ENCODE results near the gene EPGN.

The EPGN gene, protein sequence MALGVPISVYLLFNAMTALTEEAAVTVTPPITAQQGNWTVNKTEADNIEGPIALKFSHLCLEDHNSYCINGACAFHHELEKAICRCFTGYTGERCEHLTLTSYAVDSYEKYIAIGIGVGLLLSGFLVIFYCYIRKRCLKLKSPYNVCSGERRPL

GRCh38 chr4:74308215-74308614, at the start of gene EPGN:
Gene EPGN, plus strand, starts transcription at chr4:74308470. Its CDS starts 64 bp downstream, at chr4:74308534.
- no peak for DNase-seq (ENCODE audit: low read depth)

GRCh38 chr4:74258963-74259362, 49.3 kb upstream of the EPGN start:
- DNase-seq (ENCODE audit: low read depth): no peak

DNA sequence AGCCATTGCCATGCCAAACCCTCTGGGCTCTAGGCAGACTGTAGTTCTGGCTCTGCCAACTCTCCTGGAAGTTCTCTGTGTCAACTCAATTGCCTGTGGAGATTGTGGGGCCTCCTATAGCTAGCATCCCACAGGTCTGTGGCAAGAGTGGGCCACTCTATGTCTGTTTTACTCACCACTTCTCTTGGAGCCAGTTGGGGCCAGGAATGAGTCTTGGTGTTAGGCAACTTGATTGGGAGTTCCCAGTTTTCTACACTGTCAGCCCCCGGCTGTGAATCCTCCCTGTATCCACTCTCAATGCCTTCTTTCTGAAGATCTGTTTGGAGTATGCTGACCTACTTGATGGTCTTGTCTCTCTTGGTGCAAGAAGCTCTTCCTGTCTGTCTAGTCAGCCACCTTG, 48.2 kb upstream of the EPGN start:
- no peak for DNase-seq (ENCODE audit: low read depth)

- no peak for DNase-seq (ENCODE audit: low read depth)
These were observed 45.7 kb upstream of the EPGN start for GRCh38 chr4:74262522-74262921.

- no peak for DNase-seq (ENCODE audit: low read depth)
These were observed 44.7 kb upstream of the EPGN start for GRCh38 chr4:74263551-74263950.

DNA sequence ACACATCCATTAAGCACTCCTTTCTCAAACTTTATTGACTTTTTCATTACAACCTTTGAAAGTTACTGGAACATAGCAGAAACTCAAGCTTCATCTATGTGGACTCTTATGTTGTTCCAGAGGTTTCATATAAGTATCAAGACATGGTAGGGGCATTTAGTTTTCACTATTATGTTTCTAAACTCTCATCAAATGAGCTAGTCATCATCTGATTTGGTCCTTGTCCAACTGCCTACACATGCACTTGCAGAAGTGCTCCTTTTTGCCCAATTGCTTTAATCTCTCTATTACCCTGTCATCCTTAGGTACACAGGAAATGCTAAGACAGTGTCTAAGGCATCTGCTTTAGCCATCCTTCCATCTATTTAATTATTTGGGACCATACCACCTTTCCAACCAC, 42.2 kb upstream of the EPGN start:
- no peak for DNase-seq (ENCODE audit: low read depth)

- DNase-seq (ENCODE audit: low read depth): no peak
These were observed 40.2 kb upstream of the EPGN start for GRCh38 chr4:74267998-74268606.

GRCh38 chr4:74268643-74269042, 39.6 kb upstream of the EPGN start:
- DNase-seq (ENCODE audit: low read depth): no peak

- DNase-seq (ENCODE audit: low read depth): no peak
These were observed 29.8 kb upstream of the EPGN start for GRCh38 chr4:74278490-74278889.

GRCh38 chr4:74279716-74280115, 28.6 kb upstream of the EPGN start:
- DNase-seq (ENCODE audit: low read depth): no peak

DNA sequence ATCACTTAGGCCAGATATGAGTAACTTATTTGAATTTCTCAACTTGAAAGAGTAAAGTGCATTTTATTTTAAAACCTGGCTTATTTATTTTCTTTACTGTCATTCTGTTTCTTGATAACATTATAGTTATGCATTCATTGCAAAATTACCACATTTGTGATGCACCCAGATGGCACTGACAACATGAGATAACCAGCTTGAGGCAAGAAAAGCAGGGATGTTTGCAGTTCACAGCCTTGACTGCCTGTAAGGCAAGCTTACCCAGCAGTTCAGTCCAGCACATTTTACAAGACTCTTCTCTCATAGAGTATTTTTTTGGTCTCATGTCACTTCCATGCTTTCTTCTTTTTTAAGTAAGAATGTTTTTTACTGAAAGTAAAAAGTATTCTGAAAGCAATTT, 25.3 kb upstream of the EPGN start:
- DNase-seq (ENCODE audit: low read depth): no peak

DNA sequence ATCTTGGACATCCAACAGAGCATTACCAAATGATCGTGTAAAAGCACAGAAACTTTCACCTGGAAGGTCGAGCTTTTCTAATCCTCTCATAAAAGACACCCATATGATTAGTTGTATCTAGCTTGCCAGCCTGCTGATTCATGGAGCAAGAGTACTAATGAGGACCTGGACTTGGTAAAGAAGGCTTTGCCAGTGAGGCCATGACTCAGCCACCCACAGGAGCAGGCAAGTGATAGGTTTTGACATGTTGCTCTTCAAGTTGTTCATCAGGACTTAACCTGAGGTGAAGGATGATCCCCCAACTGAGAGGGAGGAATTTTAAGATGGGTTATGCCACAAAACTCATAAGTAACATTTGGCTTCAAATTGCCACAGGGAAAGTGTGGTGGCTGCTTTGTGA, 24.7 kb upstream of the EPGN start:
- no peak for DNase-seq (ENCODE audit: low read depth)

DNA sequence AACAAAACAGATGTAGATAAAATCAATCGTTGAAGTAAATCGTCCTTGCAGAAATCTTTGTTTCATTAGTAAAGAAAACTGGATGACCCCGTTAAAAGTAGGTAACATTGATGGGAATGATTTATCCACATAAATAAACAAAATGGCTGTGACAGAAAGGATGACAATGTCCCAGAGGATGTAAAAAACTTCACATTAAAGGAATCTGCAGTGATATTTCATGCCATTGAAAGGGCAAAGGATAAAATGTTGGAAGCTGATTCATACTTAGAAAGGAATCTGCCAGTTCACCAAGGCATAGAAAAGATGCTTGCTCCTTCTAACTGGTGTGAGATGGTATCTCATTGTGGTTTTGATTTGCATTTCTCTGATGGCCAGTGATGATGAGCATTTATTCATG, 24.2 kb upstream of the EPGN start:
- DNase-seq (ENCODE audit: low read depth): no peak

- DNase-seq (ENCODE audit: low read depth): no peak
These were observed 21.1 kb upstream of the EPGN start for GRCh38 chr4:74287164-74287563.

DNA sequence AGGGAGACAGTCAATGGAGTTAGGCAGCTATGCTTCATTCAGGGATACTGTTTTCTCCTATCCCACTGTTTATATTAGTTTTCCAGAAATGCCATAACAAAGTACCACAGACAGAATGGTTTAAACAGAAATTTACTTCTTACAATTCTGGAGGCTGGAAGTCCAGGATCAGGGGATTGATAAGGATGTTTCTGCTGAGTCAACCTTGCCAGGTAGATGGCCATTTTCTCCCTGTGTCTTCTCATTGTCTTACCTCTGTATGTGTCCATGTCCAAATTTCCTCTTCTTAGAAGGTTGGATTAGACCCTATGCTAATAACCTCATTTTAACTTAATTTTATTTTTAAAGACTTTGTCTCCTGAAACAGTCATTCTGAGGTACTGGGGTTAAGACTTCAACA, 20.5 kb upstream of the EPGN start:
- no peak for DNase-seq (ENCODE audit: low read depth)

- no peak for DNase-seq (ENCODE audit: low read depth)
These were observed 16.8 kb upstream of the EPGN start for GRCh38 chr4:74291471-74291870.

DNA sequence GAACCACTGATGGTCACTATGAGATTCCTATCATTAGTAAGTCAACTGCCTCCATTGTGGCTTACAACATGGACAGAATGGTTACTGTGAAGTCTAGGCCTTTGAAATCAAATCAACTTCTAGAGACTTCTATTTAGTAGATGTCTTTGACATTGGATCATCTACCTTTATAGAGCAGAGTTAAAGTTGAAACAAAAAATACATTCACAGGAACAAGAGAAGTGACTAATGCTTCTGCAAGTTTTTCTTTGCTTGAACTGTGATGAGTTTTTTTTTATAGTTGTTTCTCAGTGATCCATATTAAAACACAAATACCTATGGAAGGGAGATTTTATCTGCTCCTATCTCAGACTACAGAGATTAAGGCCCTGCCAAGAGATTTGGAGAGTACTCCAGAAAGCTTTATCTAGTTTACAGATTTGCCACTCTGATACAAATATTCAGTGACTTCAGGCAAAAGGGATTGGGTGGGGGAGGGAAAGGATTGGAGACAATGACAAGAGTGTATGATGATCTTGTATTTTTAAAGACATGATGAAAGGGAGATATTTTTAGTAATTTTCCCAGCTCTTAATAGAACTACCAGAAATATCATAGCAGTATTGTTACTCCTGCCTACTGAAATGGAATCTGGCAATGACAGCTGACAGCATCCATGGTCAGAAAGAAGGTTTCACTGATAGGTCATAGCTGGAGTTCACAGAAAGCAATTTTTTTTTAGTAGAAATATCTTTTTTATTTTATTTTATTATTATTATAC, 16.0 kb upstream of the EPGN start:
- no peak for DNase-seq (ENCODE audit: low read depth)

DNA sequence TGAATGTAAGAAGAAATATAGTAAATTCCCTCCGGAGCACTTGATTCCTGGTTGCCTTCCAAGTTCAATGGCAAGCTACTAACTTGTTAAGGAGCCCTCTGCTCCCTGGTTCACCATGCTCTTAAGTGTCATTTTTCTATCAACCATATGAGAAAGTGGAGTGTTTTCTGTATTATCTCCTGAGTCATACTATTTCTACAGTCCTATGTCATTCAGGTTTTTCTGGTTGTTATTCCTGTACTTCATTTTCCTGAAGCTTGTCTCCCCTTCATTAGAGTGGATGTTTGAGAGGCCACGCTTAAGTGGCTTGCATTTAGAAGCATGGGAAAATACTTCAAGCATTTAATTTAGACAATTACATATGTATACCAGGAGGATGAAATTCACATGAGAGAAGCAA, 14.7 kb upstream of the EPGN start:
- DNase-seq (ENCODE audit: low read depth): no peak

DNA sequence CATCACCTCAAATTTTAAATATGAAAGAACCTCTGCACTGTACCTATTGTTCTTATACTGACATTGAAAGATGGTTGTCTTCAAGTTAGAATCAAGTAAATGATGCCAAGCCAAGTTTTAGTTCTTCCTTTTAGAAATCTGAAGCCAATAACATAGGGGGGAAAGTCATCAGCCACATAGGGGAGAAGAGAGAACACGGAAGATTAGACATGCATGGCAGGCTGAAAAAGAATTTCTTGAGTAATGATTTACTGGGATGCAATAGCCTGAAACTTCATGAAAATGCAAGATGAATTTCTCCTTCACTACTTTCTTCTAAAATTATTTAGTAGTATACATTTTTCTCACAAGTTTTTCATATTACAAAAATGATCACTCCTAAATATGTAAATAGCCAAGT, 13.6 kb upstream of the EPGN start:
- DNase-seq (ENCODE audit: low read depth): no peak

DNA sequence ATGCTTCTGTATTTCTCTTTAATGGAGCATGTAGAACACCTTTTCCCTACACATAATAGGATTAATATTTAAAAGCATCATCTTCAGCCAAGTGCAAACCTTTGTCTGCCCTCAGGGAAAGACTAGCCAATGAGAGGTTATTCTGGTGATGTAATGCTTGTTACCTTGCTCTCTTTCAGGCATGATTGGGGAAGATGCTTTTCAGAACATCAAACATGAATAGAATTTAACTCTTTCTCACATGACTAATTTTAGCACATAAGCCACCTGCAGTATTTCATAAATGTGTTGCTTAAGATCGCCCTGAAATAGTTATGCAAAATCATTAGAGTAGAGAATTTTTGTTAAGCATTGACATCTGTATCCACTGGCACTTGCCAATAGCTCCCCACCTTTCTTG, 10.7 kb upstream of the EPGN start:
- no peak for DNase-seq (ENCODE audit: low read depth)

- DNase-seq (ENCODE audit: low read depth): no peak
These were observed 4.1 kb upstream of the EPGN start for GRCh38 chr4:74304095-74304625.

DNA sequence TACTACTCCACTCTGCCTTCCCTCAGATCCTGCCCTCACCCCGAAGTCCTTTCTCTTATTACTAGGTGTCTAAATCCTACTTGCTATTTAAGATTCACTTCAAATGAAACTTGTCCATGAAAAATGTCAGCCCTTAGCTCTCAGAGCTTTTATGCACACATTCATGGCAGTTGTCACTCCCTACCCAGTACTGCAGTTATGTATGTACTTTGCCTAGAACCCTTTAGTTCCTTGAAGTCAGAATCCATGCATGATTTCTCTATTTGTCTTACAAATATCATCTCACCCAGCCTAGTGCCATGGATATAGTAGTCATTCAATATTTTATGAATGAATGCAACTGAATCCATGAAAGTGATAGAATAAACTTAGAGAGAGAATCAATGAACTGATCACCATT, 3.3 kb upstream of the EPGN start:
- no peak for DNase-seq (ENCODE audit: low read depth)

DNA sequence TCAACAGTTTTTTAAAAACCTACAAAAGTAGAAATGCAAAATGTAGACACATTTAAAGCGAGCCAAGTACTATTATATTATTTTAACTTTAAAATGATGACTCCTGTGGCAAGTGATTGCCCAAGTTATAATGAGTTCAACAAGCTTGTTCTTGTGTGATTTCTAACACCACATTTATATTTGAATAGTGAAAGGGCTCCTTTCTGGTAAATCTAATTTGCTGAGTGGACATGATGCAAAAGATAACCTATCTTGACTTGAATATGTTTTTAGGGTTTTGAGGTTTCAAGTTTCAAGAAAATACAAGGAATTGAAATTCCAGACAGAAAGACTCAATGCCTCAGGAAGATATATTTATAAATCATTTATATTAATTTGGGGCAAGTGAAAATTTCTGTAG, 1.1 kb upstream of the EPGN start:
- no peak for DNase-seq (ENCODE audit: low read depth)

DNA sequence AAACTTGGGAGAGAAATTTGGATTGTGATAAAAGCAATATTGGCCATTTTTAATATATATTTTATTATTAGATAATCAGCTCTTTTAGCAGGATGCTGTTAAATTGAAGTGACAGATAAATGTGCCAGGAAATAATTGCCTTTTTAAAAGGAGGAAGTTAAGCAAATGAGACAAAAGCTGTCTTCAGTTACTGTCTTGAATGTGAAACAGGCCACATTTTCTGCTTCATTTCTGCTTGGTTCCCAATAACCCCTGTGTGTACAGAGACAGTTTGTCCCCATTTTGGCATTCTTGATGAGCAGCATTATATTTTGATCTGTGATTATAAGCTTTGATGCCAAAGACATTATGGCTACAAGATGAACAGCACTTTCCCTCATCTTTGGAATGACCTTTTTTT, 953 bp downstream of the EPGN start:
- DNase-seq (ENCODE audit: low read depth): no peak
